GM12875 (cell line): ENCODE data around the gene D2HGDH.
"Not testable (repeated sequence)": the region's sequence is repeated elsewhere in the genome, so short reads cannot be mapped to it uniquely, and the experiment has no call there.

ENCODE experiments used
- H3K4me3 ChIP-seq: one replicate; pipeline ENCODE4 v1.5.1; 2011; ENCODE audit warnings: low read depth, low read length, control low read depth
- TF ChIP-seq, protein P1 (sequence below): IDR thresholded peaks from 2 replicates; pipeline ENCODE4 v1.5.1; 2011; ENCODE audit warnings: low read depth, mild to moderate bottlenecking, control low read depth, inconsistent platforms, low read length, moderate library complexity, borderline replicate concordance; ENCODE audit not compliant: insufficient read depth

D2HGDH gene

DNA sequence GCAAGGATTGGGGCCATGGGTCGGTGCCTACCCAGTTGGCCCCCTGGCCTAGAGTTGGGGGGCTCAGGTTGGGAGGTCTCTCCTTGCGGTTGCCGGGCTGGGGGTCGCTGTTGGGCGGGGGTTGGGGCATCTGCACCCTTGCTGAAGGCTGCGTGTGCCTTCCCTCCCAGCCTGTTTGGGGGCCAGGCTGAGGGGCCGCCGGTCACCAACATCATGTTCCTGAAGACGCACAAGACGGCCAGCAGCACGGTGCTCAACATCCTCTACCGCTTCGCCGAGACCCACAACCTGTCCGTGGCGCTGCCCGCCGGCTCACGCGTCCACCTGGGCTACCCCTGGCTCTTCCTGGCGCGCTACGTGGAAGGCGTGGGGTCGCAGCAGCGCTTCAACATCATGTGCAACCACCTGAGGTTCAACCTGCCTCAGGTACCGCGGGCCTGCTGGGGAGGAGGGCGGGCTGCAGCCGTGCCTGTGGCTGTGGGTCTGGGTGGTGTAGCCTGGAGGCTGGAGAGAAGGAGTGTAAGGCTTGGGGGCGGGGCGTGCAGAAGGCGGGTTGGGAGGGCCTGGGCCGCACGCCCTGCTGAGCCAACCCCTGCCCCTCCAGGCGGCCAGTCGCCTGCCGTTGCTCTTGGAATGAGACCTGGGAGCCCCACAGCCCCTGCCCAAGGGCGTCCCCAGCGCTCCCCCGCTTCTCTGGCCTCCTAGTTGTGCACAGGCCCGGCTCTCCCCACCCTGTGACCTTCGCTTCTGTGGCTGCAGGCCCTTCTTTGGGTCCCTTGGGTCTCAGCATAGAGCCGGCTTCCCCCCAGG lies 67.4 kb downstream of the D2HGDH start:
- TF ChIP-seq, protein P1, sequence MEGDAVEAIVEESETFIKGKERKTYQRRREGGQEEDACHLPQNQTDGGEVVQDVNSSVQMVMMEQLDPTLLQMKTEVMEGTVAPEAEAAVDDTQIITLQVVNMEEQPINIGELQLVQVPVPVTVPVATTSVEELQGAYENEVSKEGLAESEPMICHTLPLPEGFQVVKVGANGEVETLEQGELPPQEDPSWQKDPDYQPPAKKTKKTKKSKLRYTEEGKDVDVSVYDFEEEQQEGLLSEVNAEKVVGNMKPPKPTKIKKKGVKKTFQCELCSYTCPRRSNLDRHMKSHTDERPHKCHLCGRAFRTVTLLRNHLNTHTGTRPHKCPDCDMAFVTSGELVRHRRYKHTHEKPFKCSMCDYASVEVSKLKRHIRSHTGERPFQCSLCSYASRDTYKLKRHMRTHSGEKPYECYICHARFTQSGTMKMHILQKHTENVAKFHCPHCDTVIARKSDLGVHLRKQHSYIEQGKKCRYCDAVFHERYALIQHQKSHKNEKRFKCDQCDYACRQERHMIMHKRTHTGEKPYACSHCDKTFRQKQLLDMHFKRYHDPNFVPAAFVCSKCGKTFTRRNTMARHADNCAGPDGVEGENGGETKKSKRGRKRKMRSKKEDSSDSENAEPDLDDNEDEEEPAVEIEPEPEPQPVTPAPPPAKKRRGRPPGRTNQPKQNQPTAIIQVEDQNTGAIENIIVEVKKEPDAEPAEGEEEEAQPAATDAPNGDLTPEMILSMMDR, result no peak
- no peak overlapping the region for H3K4me3 ChIP-seq

DNA sequence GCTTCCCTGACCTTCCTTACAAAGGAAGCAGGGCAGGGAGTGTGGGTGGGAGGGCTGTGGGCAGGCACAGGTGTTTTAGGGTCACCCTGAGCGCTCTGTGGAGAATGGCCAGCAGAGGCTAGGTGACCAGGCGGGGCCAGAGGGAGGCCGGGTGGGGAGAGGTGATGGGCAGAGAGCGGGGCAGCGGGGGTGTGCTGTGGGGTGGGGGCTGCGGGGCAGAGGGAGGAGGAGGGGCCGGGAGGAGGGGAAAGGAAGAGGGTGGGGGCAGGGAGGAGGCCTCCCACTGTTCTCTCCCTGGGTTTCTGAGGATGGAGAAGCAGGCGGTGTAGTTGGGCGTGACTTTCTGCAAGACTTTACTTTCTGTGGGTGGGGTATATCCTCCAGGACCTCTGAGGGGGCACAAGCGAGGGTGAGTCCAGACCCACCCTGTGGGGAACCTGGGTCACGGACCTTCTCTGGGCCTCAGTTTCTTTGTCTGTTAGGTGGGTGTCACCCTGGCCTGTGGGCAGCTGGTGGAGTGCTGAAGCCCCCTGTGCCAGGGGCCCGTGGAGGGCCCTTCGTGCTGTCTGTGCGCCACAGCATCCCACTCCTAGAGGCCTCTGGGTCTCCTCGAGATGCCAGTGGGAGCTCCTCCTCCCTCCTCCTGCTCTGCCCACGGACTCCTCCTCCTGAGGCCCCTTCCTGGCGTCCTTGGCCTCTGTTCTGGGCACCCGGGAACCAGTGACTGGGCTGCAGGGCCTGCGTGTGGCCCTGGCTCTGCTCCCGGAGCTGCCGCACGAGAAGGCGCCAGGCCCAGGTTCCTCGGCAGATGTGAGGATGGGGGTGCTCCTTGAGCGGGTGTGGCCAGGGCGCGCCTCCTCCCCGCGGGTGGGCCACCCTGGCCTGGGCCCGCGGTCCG lies 68.2 kb downstream of the D2HGDH start:
- TF ChIP-seq, protein P1, result no peak
- H3K4me3 ChIP-seq, result no peak overlapping the region

DNA sequence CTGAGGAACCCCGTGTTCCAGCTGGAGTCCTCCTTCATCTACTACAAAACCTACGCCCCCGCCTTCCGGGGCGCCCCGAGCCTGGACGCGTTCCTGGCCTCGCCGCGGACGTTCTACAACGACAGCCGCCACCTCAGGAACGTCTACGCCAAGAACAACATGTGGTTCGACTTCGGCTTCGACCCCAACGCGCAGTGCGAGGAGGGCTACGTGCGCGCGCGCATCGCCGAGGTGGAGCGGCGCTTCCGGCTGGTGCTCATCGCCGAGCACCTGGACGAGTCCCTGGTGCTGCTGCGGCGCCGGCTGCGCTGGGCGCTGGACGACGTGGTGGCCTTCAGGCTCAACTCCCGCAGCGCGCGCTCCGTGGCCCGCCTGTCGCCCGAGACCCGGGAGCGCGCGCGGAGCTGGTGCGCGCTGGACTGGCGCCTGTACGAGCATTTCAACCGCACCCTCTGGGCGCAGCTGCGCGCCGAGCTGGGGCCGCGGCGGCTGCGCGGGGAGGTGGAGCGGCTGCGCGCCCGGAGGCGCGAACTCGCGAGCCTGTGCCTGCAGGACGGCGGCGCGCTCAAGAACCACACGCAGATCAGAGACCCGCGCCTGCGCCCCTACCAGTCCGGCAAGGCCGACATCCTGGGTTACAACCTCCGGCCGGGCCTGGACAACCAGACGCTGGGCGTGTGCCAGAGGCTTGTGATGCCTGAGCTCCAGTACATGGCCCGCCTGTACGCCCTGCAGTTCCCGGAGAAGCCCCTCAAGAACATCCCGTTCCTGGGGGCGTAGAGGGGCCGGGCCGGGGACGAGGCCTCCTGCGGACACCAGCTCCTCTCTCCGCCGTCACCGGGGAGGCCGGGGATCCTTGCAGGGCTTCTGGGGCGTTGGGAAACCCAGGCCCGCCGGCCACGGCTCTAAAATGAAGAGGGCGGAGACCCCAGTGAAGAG lies 69.2 kb downstream of the D2HGDH start:
- H3K4me3 ChIP-seq, result peak overlapping the region; percentile 61
- TF ChIP-seq, protein P1, result no peak

DNA sequence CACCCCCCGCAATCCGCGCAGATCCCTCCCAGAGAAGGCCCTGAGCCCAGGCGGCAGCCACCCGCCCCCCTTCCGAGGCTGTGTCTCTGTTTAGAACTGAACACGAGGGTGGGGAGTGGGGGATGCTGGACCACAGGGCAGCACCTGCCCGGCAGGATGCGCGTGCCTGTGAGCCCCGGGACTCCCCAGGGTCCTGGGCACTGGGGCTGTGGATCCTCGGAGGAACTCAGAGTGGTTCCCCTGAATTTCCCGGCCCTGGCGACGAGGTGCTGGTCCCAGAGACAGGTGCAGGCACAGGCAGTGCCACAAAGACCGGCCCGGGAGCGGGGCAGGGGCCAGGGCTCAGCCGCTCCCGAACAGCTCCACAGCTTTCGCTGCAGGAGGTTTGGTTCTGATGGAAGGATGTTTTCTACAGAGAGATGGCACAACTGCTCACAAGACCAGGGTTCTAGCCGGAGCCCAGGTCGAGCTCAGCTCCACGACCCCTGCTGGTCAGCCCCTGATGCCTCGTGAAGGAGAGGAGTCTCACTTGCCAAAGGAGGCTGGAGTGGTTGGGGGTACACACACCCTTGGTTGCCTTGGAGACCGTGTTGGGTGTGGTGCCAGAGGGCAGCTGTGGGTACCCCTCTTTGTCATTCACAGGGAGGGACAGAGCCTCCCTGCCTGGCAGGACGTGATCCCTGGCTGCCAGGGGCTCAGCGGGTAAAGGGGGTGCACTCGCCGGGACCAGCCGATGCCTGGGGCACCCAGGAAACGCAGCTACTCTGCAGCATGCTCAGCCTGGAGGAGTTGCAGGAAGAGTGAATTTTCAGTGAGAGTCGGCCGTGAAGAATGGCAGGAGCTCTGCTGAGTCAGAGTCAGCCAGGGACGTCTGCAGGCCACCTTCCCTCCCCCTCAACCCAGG lies 70.1 kb downstream of the D2HGDH start:
- H3K4me3 ChIP-seq, result peak overlapping the region; percentile 61
- TF ChIP-seq, protein P1, result peak; percentile 51; the same call in 1 of the 2 replicates

DNA sequence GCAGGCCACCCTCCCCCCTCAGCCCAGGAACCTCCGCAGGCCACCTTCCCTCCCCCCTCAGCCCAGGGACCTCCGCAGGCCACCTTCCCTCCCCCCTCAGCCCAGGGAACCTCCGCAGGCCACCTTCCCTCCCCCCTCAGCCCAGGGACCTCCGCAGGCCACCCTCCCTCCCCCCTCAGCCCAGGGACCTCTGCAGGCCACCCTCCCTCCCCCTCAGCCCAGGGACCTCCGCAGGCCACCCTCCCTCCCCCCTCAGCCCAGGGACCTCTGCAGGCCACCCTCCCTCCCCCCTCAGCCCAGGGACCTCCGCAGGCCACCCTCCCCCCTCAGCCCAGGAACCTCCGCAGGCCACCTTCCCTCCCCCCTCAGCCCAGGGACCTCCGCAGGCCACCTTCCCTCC lies 71.8 kb downstream of the D2HGDH start:
- not testable (repeated sequence) for H3K4me3 ChIP-seq

DNA sequence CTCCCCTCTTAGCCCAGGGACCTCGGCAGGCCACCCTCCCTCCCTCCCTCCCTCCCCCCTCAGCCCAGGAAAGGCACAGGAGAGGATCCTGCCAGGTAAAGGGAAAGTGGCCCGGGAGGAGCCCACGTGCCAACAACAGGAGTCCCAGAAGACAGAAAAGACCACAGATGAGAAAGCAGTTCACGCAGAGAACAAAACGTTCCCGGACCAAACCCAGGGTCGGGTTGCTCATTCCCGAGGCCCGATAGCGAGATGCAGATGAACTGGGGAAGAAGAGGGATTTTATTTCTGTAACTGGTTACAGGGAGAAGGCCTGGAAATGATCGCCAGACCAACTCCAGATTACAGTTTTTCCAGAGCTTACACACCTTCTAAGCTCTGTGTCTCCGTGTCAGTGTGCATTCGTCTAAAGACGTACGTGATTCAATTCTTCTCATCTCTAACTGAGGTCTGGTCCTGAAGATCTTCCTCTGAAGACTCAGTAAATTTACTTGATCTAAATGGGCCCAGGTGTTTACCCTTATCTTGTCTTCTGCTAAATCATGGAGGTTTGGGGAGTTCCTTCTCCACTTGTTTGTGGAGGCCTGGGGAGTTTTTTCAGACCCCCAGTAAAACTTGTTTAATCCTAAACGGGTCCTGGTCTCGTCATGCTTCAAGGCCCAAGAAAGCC lies 73.8 kb downstream of the D2HGDH start:
- no peak overlapping the region for H3K4me3 ChIP-seq
- TF ChIP-seq, protein P1, result no peak
